Lung (tissue), 12 donors: ENCODE measurements around the gene CCT6B. TPM values are rescaled to one million over a fixed set of nuclear protein-coding genes. Genes with fewer than 3 reads are reported as not detected.

Experiments
- ATAC-seq: fragments of 200-7000 bp; cut with Tn5 transposase; one replicate; pipeline ENCODE4 v1.9.1; 2020; ENCODE audit warnings: moderate number of reproducible peaks; ENCODE audit not compliant: insufficient read depth, low FRiP score
- DNase-seq, 3 donors: peaks; one replicate each; pipeline ENCODE4 v3.0.0-alpha.2; 2013 to 2017
- H3K27ac ChIP-seq, 2 donors: one replicate each; pipeline ENCODE4 v1.5.1; 2013; ENCODE audit warnings: mild to moderate bottlenecking in 2 of 2, moderate library complexity in 2 of 2, control low read depth in 1 of 2, inconsistent platforms in 1 of 2, low read depth in 1 of 2, low read length in 1 of 2
- H3K27me3 ChIP-seq, 3 donors: one replicate each; pipeline ENCODE4 v1.5.1; 2013; ENCODE audit warnings: low read length in 2 of 3; ENCODE audit not compliant: control insufficient read depth in 3 of 3, insufficient read depth in 3 of 3
- H3K36me3 ChIP-seq, 4 donors: one replicate each; pipeline ENCODE4 v1.5.1; 2013; ENCODE audit warnings: low read length in 4 of 4, mild to moderate bottlenecking in 1 of 4, moderate library complexity in 1 of 4; ENCODE audit not compliant: control insufficient read depth in 4 of 4, insufficient read depth in 4 of 4
- H3K4me1 ChIP-seq, 5 donors: one replicate each; pipeline ENCODE4 v1.5.1; 2013; ENCODE audit warnings: low read length in 5 of 5, mild to moderate bottlenecking in 2 of 5, moderate library complexity in 1 of 5; ENCODE audit not compliant: control insufficient read depth in 5 of 5, insufficient read depth in 5 of 5
- H3K4me3 ChIP-seq: one replicate; pipeline ENCODE4 v1.5.1; 2013; ENCODE audit warnings: mild to moderate bottlenecking, control low read depth, moderate library complexity
- H3K9ac ChIP-seq, 2 donors: one replicate each; pipeline ENCODE4 v1.5.1; 2013; ENCODE audit warnings: low read length in 2 of 2, control low read depth in 1 of 2; ENCODE audit not compliant: insufficient read depth in 1 of 2
- H3K9me3 ChIP-seq, 4 donors: one replicate each; pipeline ENCODE4 v1.5.1; 2013; ENCODE audit warnings: low read length in 3 of 4, mild to moderate bottlenecking in 1 of 4, moderate library complexity in 1 of 4; ENCODE audit not compliant: control insufficient read depth in 4 of 4, insufficient read depth in 3 of 4
- CTCF ChIP-seq: IDR thresholded peaks from 2 replicates; pipeline ENCODE4 v1.5.1; 2012; ENCODE audit warnings: mild to moderate bottlenecking; ENCODE audit errors: control extremely low read depth, extremely low read depth
- WGBS, 2 donors: extraction: QIAGEN DNeasy Blood & Tissue Kit; methylation state at CpG; one replicate each; pipeline ENCODE4 v1.1.7; 2013; 5-methylcytosine and 5-hydroxymethylcytosine counted together
- polyA plus RNA-seq, 2 donors: library from polyadenylated mRNA; stranded (reverse); fragments of 200-250 nt; gene quantifications; one replicate each; pipeline ENCODE4 v1.2.1, GENCODE V29; 2013
- total RNA-seq, 2 donors: library from RNA; depleted of rRNA in 1 of 2; stranded (reverse); fragments of >200 nt in 1 of 2; gene quantifications; one replicate each; pipeline ENCODE4 v1.2.1, GENCODE V29; 2014 to 2021
- donor health status: control.
- donor health status: control.
- donor health status: Bipolar disorder and iron deficiency.
- donor health status: healthy.
- donor health status: DM: yes; HTN: yes; CAD: no.

Gene CCT6B
- total and polyA plus RNA-seq, 4 donors = 0.95 to 3.6 (median 2.2) TPM

GRCh38 chr17:34930283-34930682 lies 31.0 kb downstream of the CCT6B start:
- H3K9ac ChIP-seq = no peak overlapping the region
- no peak overlapping the region for H3K4me3 ChIP-seq
- H3K27ac ChIP-seq = no peak overlapping the region
- DNase-seq (no peak), ATAC-seq (no peak)
- no peak for TF ChIP-seq CTCF
- H3K27me3 ChIP-seq = no peaks in the 10 kb centered on the region
- no peaks in the 10 kb centered on the region for H3K36me3 ChIP-seq
- no peaks in the 10 kb centered on the region for H3K9me3 ChIP-seq
- no peaks in the 10 kb centered on the region for H3K4me1 ChIP-seq

- Histone ChIP-seq H3K27ac (no peak overlapping the region), H3K36me3 (no peaks in the 10 kb centered on the region), H3K4me1 (no peaks in the 10 kb centered on the region), H3K27me3 (no peaks in the 10 kb centered on the region), H3K9me3 (no peaks in the 10 kb centered on the region), H3K9ac (no peak overlapping the region), H3K4me3 (no peak overlapping the region)
- WGBS, 2 donors = 94 to 96% methylated on average over 3 of the region's 3 CpGs
- no peak for TF ChIP-seq CTCF
- no peak for DNase-seq
- no peak for ATAC-seq
Measured at GRCh38 chr17:34926661-34927060, 34.6 kb downstream of the CCT6B start.

GRCh38 chr17:34920676-34921075 lies 40.6 kb downstream of the CCT6B start:
- 85 to 87% methylated on average over 4 of the region's 4 CpGs for WGBS, 2 donors
- H3K27ac ChIP-seq = no peak overlapping the region
- H3K4me3 ChIP-seq = no peak overlapping the region
- no peaks in the 10 kb centered on the region for H3K27me3 ChIP-seq
- H3K4me1 ChIP-seq = no peaks in the 10 kb centered on the region
- H3K9me3 ChIP-seq = no peaks in the 10 kb centered on the region
- H3K36me3 ChIP-seq = no peaks in the 10 kb centered on the region
- H3K9ac ChIP-seq = no peak overlapping the region
- TF ChIP-seq CTCF = no peak
- no peak for DNase-seq
- no peak for ATAC-seq

- Histone ChIP-seq H3K27me3 (no peaks in the 10 kb centered on the region), H3K4me1 (no peaks in the 10 kb centered on the region), H3K9ac (no peak overlapping the region), H3K9me3 (no peaks in the 10 kb centered on the region), H3K27ac (no peak overlapping the region), H3K36me3 (no peaks in the 10 kb centered on the region), H3K4me3 (no peak overlapping the region)
- 89 to 90% methylated on average over 1 of the region's 1 CpG for WGBS, 2 donors
- ATAC-seq = no peak
- DNase-seq = no peak
- no peak for TF ChIP-seq CTCF
Measured at GRCh38 chr17:34917381-34917780, 43.9 kb downstream of the CCT6B start.
